HG03520 (cell line): ENCODE measurements around the gene STUM.

Experiments
- ATAC-seq: cut with Tn5 transposase; IDR thresholded peaks from one replicate; pipeline ENCODE4 v1.9.1; 2021; ENCODE audit warnings: mild to moderate bottlenecking, moderate library complexity; ENCODE audit not compliant: unreplicated experiment

The STUM gene

DNA sequence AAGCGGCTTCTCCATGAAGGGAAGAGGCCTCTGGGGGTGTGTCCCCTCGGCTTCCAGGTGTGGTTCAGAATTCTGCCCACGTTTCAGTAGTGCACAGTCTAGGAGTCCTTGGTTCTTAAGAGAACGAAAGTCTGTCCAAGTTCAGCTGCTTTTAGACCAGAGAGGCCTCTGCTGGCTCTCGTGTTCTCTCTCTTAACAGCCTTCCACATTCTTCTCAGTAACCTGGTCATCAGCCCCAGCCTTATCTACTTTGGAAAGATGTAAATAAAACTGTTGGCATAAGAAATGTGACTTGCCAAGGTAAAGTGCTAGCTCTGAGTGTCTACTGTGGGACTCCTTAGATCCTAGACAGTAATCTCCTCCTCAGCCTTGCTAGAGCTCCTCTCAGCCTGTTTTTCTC is 15.3 kb upstream of the STUM start:
- no peak for ATAC-seq

DNA sequence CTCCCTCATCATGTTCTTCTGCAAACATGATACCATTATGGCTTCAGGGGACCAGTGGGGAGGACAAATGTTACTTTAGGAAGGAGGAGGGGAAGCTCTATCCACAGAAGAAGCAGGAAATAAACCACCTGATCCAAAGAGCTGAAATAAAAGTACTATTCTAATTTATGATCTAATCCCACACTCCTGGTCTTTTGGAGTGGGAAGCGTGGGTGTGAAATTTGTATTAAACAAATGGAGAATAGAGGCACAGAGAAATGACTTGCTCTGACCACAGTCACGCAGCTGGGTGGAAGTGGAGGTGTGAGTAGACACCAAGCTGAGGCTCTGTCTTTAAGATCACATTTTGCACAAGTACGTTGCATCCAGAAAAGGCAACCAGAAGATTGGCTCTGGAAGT is 14.5 kb upstream of the STUM start:
- no peak for ATAC-seq

DNA sequence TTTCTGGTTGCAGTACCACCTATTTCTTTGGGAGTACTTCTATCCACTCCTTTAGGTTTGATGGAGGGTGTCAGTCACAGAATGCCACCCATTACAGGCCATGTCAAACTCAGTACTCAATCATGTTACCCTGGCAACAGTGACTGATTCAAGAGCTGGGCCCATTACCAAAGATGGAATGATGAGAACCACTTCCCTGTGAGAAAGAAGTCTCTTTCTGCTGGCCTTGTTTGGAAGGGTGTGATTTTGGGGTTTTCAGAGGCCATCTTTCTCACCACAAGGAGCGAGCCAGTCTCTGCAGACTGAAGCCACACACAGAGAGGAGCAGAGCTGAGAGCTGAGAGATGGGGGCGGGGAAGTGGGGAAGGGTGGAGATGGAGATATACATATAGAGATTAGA is 13.9 kb upstream of the STUM start:
- ATAC-seq: no peak

DNA sequence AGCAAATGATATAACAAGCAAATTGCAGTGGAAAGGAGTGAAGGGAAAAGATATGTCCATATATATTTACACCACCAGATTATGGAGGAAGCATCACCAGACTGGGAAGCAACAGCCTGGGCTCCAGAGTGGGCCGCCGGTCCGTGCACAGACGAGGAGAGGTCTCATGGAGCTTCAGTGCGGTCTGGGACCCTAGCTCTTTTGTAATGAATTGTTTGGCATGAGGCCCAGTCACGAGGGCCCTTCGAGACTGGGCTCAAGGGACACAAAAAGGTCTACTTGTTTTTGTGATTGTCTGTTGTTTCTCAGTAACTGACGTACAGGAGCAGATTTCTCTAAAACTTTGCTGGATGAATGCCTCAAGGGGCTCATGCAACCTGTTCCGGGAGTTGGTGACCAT is 12.9 kb upstream of the STUM start:
- no peak for ATAC-seq

DNA sequence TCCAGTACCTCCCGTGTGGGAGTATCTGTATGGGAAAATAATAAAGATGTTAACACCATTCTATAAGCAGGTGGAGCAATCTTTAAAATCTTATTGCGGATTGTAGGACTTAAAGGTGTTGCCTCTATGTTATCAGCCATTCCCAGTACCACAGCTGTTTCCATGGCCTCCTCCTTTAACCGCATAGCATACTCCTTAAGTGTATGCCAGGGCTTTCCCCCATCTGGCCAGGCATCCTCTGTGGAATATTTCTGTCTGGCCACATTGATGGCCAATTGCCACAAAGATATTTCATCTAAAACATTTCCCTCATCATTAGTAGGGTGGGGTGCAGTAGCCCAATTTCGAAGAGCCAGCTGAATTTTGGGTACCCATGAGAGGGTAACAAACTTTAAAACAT is 7.3 kb upstream of the STUM start:
- ATAC-seq: no peak

DNA sequence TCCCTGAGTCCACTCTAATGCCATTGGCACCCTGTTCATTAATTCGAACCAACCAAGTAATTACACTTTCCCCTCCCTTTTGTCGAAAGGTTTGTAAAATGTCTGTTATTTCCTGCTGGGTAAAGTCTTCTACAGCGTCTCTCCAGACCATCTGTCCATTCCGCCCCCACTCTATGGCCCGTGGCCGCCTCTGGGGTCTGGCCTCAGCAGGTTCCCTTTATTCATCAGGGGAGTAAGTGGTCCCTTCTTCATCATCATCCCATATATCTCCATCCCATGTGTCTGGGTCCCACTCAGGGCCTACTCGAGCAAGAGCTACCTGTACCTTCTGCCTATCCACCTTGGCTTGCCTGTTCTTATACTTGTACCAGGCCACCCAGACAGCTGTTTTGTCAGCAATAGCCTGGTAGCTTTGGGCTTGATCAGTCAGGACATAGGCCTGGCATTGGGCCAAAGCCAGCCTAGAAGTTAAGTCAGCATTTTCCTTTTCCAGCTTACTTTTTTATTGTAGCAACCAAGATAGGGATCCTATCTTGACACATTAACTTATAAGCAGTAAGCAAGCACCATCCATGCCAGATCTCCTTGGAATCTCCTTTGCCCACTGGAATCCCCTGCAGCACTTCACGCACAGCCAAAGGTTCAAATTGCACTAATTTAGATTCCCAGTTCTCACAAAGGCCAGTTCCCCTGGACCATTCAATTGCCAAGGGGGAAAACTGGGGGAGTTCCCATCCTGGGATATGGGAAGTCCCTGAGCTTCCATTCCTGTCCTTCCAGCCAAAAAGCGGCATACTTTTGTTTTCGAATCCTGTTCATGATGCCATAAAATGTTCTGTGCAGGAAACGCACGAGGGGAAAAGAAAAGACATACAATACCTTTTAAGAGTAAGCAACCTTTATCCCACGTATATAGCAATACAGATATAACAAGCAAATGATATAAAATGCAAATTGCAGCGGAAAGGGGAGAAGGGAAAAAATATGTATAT is 6.6 kb upstream of the STUM start:
- no peak for ATAC-seq

DNA sequence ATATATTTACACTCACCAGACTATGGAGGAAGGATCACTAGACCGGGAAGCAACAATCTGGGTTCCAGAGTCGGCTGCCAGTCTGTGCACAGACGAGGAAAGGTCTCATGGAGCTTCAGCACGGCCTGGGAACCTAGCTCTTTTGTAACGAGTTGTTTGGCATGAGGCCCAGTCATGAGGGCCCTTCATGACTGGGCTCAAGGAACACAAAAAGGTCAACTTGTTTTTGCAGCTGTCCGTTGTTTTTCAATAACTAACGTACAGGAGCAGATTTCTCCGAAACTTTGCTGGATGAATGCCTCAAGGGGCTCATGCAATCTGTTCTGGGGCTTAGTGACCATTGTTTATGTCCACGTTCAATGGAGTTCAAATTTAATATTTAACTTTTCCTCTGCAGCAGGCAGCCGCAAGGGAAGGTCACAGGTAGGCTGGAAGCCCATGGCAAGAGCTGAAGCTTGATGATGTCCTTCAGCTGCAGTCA is 5.9 kb upstream of the STUM start:
- no peak for ATAC-seq

DNA sequence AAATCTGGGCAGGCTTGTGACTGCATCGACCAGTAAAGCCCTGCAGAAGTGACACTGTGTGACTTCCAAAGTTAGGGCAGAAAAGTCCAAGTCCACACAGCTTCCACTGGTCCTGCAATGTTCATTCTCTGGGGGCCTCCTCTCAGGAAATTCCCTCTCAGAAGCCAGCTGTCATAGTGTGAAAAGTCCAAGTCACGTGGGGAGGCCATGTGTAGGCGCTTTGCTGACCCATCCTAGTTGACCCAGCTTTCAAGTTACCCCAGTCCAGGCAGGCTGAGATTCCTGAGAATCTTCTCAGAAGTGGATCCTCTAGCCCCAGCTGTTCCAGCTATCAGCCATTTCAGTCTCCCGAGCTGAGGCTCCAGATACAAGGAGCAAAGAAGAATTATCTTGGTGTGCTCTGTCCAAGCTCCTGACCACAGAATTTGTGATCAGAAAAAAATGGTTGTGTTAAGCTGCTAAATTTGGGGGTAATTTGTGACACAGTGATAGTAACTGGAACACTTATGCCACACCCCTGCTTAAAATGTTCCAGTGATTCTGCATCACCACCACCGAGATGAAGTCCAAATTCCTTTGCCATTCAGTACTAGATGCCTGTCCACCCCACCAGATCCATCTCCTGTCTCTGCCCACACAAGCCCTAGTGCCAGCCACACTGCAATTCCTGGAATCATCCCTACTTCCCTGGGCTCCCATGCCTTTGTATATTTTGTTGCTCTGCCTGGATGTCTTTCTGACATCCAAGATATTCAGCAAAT is 2.5 kb upstream of the STUM start:
- no peak for ATAC-seq

DNA sequence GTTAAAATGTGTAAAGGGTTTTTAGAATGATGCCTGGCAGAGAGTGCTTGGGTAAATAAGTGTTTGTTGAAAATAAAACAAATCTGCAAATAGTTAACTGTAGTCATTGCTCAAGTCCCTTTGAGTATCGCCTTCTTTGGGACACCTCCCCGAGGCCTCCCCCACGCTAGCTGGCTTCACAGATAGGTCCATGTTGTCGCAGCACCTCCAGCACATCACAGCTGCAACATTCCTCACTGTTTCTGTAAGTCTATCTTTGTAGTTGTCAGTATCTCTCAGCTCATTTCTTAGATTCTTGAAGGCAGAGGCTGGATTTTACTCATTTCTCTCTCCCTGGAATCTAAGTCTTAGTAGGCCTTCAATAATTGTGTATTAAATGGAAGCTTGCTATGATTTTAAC is 1.6 kb upstream of the STUM start:
- ATAC-seq: no peak

DNA sequence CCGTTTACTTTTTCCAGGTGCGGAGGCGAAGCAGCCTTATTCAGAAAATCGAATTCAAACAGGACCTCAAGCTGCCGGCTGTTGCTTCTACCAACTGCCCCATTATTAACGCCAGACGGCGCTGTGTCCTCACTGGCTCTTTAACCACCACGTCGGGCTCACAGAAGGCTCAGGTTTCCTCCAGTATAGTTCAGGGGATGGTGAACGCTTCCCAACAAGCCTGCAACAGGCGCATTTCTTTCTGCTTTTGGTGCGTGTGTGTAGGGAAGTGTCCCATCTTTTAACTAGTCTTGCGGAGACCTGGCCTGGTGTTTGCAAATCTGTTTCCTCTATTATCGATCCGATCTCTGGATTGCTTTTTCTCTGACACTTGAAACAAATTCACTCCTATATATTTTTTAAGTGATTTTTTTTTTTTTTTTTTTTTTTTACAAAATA is 791 bp upstream of the STUM start:
- ATAC-seq: peak; percentile 48

DNA sequence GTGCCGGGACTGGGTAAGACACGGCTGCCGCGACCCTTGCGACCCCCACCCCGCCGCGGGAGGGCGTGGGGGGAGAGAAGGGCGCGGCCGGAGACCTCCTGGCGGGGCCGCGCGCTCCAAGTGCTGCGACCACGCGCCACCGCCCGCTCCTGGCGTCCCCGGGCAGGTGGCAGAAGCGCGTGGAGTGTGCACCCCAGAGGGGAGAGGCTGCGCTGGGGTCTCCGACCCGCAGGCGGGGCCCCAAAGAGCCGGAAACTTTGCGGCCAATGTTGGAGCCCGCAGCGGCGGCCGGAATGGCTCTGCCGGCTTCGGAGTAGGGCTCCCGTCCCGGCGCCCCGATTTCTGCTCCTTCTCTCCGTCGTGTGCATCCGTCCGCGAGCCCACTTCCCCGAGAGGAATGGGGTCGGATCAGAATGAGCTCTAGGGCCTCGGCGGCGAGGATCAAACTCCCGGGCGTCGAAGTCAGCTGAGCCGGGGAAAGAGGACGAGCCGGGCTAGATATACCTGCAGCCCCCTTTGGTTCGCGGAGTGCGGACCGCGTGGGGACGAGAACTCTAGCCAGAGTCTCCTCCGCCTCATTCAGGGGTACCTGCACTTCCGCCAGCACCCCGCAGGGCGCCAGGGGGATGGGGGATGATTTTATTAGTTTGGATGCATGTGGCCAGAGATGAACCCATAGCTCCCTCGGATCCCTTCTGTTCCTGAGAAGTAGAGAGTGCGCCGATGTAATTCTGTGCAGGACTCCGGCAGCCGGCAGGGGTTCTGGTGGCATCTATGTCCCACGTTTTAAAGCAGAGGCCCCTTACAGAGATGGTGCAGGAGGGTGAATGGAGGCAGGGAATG is 751 bp downstream of the STUM start:
- ATAC-seq: no peak

DNA sequence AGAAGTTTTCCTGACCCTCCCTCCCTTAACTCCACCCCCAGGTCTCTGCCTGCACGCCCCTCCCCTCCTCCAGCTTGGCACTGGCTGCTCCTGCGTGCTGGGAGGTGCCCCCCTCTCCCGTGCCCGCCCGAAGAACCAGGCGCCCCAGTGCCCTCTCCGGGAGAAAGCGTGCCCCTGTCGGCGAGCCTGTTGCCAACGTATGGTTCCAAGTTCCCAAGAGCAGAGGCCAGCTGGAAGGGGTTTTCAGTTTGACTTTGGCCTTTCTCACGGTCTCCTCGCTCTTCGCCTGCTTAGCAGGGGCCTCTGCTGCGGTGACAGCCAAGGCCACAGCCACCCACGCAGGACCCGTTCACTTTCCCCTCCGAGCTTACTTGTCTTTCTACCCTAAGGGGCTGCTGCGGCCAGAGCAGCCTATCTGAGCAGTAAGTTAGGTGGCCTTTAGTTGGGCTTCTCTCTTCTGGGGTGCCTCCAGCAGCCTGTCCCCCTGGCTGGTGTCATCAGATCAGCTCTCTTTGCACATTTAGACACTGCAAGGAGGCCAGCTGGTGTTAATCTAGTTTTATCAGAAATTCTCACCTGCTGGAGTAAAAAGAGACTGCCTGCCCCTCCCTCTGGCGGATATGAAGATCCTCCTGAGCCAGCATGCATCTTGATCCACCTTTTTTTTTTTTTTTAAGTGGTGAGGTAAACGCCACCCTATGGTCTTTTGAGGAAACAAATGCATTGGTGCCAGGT is 1.5 kb downstream of the STUM start:
- ATAC-seq: no peak

DNA sequence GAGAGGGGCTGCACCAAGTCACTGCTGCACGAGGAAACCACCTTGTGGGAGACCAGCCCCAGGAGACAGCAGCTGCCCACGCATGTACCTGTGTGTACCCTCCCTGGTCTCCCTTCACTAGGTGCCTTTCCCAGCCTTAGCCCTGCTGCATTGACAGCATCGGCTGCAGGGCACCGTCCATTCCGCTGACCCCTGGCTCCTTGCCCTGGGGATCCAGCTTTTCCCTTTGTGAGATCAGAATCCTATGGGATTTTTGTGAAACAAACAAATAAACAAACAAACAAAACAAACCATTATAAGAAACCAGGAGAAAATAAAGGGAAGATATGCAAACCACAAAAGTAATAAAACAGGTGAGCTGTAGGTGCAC is 2.1 kb downstream of the STUM start:
- no peak for ATAC-seq

DNA sequence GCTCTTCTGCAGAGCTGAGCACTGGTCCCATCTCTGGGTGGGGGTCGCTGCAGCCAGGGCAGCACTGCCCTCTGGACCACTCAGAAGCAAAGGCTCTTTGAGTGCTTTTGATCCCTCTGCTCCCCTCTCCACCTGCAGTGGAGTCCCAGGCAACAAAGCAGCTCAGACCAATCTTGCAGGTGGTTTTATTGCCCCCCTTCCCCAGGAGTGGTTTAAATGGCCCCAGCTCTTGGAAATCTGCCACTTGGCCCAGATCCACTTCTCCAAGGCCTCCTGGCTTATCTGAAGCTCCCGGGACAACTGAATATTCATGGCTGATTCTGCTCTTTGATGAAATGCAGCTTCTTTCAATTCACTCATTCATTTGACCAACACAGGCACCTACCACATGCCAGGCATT is 2.7 kb downstream of the STUM start:
- no peak for ATAC-seq

DNA sequence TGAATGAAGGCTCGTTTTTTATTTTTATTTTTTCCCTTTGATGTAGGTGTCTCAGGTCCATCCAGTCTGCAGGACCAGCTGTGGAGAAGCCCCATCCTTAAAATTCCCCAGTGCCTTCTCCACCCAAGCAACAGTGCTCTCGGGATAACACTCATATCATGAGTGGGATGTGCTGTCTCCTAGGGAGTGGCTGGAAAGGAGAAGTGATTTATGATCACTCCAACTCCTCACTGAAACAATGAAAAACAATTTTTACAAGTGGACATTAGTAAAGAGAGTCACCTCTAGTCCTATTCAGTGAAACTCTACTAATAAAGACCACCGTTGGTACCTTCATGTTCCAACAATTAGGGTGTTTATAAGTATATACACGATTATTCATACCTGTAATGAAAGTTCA is 3.5 kb downstream of the STUM start:
- no peak for ATAC-seq

DNA sequence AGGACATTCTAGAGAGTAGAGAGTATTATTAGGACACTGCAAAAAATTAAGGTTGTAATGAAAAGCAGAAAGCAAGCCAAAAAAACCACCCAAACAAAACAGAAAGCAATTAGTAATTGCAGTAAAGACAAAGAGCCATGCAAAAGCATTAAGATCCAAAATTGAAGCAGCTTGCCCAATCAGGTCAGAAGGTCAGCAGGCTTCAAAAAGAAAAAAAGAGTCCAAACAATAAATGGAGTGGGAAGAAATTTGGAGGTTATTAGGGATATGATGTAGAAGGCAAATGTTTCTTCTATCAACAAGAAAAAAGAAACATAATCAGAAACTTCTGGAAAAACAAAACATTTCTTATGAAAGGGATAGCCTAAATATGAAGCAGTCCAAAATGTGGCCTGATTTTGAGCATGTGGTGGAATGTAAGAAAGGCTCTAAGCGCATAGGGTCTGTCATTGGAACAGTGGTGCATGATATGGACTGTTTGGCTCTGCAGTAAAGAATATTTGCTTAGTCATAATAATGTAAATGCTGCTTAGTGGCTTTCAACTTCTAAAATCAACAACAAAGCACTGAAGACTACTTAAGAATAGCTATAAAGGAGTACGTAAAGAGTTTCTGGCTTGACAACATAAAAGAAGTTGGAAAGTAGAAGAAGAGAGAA is 4.8 kb downstream of the STUM start:
- no peak for ATAC-seq

DNA sequence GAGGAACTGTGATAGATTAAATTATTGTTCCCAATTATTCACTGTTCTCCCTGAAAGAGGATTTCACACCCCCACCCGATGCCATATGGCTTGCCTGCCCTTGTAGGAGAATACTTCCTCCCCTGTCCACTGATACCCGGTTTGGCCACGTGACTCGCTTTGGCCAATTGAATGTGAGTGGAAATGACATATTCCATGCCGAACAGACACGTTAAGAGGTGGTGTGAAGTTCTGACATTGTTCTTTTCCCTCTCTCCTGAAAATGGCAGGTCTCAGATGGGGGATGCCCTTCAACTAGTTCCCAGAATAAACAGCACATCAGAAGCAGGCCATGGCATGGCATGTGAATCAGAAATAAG is 5.3 kb downstream of the STUM start:
- no peak for ATAC-seq

DNA sequence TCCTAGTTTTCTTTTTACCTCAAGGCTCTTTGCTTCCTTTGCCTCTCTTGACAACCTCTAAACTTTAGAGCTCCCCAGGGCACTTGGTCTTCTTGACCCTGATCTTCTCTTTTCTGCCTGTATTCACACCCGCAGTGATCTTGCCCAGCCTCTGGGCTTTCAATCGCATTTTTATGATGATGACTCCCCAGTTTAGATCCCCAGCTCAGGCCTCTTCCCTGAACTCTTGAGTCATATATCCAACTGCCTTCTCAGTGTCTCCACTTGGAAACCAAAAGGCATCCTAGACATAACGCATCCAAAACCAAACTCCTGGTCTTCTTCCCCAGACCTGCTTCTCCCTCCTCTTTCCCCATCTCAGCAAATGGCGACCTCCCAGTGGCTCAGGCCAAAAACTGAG is 6.5 kb downstream of the STUM start:
- ATAC-seq: no peak

DNA sequence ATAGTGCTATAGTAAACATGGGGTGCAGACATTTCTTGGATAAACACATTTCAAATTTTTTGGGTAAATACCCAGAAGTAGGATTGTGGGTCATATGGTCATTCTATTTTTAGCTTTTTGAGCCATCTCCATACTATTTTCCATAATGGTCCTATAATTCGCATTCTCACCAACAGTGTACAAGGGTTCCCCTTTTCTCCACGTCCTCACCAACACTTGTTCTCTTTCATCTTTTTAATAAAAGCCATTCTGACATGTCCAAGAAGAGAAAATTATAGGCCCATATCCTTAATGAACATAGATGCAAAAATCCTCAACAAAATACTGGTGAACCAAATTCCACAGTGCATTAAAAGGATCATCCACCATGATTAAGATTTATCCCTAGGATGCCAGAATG is 8.9 kb downstream of the STUM start:
- ATAC-seq: no peak

DNA sequence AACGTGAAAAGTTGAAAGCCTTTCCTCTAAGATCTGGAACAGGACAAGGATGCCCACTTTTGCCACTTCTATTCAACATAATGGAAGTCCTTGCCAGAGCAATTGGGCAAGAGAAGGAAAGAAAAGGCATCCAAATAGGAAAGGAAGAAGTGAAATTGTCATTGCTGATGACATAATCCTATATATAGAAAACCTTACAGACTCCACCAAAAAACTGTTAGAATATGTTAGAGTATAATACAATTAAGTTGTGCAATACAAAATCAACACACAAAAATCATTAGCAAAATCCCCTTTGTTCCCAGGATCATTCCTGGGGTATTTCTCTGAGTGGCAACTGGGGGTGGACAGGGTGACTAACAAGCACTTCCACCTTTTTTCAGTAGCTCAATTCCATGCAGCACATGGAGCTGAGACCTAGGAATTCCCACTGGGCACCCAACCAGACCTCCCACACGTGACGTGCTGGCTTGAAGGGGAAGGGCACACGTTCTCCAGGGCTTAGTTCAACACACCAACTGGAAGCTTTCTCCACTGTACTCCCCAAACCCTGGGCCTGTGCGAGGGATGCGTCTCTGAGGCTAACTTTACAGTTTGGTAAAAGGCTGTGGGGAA is 9.6 kb downstream of the STUM start:
- no peak for ATAC-seq
